IMR-90 (cell line): ENCODE measurements around the gene CD209.

Experiments used
- BHLHE40 ChIP-seq: fragments of 150-350 bp; IDR thresholded peaks from 2 replicates; pipeline ENCODE4 v1.6.1; 2016; ENCODE audit warnings: mild to moderate bottlenecking, low read depth, low read length
- CEBPB ChIP-seq: IDR thresholded peaks from 2 replicates; pipeline ENCODE4 v1.6.1; 2012; ENCODE audit warnings: low read depth, low read length, improper control_type of control experiment
- FOS ChIP-seq: fragments of 150-350 bp; IDR thresholded peaks from 2 replicates; pipeline ENCODE4 v1.6.1; 2016; ENCODE audit warnings: low read depth, low read length
- POLR2A ChIP-seq: IDR thresholded peaks from 2 replicates; pipeline ENCODE4 v1.6.1; 2012; ENCODE audit warnings: mild to moderate bottlenecking, low read depth, low read length
- RAD21 ChIP-seq: IDR thresholded peaks from 2 replicates; pipeline ENCODE4 v1.6.1; 2012; ENCODE audit warnings: low read length, improper control_type of control experiment
- RCOR1 ChIP-seq: IDR thresholded peaks from 2 replicates; pipeline ENCODE4 v1.6.1; 2012; ENCODE audit warnings: mild to moderate bottlenecking, low read length, improper control_type of control experiment; ENCODE audit not compliant: insufficient replicate concordance
- SMC3 ChIP-seq: fragments of 150-350 bp; IDR thresholded peaks from 2 replicates; pipeline ENCODE4 v1.6.1; 2016; ENCODE audit warnings: low read depth, mild to moderate bottlenecking, antibody characterized with exemption, low read length, moderate library complexity
- TF ChIP-seq, protein P1 (sequence below): conservative IDR thresholded peaks from 2 replicates; pipeline ENCODE4 v1.5.1; 2012; ENCODE audit warnings: mild to moderate bottlenecking, low read depth, low read length, improper control_type of control experiment
- TF ChIP-seq, protein P2 (sequence below): fragments of 150-350 bp; IDR thresholded peaks from 2 replicates; pipeline ENCODE4 v1.6.1; 2017; ENCODE audit warnings: mild to moderate bottlenecking, antibody characterized with exemption, low read length, low read depth

DNA sequence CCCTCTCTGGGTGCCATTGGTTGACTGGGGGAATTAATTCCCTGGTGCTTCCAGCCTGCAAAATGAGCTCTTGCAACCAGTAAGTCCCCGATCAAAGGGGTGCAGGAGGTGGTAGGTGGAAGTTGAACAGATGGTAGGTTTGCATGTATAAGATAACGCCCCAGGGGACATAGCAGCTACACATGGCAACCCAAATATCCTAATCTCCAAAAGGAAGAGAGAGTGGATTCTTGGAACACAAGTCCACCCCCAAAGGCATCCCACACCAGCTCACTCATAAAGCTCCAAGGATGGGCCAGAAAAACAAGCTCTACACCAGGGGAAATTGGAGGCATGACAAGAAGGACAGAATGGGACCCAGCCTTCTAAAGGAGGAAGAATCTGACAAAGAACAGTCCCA is 4.8 kb downstream of the CD209 start:
- TF ChIP-seq POLR2A: no peak
- TF ChIP-seq, protein P1, sequence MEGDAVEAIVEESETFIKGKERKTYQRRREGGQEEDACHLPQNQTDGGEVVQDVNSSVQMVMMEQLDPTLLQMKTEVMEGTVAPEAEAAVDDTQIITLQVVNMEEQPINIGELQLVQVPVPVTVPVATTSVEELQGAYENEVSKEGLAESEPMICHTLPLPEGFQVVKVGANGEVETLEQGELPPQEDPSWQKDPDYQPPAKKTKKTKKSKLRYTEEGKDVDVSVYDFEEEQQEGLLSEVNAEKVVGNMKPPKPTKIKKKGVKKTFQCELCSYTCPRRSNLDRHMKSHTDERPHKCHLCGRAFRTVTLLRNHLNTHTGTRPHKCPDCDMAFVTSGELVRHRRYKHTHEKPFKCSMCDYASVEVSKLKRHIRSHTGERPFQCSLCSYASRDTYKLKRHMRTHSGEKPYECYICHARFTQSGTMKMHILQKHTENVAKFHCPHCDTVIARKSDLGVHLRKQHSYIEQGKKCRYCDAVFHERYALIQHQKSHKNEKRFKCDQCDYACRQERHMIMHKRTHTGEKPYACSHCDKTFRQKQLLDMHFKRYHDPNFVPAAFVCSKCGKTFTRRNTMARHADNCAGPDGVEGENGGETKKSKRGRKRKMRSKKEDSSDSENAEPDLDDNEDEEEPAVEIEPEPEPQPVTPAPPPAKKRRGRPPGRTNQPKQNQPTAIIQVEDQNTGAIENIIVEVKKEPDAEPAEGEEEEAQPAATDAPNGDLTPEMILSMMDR: no peak
- no peak for TF ChIP-seq RCOR1
- no peak for TF ChIP-seq BHLHE40
- TF ChIP-seq SMC3: no peak
- TF ChIP-seq, protein P2, sequence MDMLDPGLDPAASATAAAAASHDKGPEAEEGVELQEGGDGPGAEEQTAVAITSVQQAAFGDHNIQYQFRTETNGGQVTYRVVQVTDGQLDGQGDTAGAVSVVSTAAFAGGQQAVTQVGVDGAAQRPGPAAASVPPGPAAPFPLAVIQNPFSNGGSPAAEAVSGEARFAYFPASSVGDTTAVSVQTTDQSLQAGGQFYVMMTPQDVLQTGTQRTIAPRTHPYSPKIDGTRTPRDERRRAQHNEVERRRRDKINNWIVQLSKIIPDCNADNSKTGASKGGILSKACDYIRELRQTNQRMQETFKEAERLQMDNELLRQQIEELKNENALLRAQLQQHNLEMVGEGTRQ: no peak
- no peak for TF ChIP-seq RAD21
- no peak for TF ChIP-seq CEBPB
- no peak for TF ChIP-seq FOS
